K562 (cell line): ENCODE data around the gene AIFM3. TPM values are rescaled to one million over a fixed set of nuclear protein-coding genes. Genes with fewer than 3 reads are reported as not detected.

ENCODE experiments used
- ARID2 ChIP-seq: fragments of 450-650 bp; IDR thresholded peaks from 2 replicates; pipeline ENCODE4 v1.6.1; 2017; ENCODE audit warnings: antibody characterized with exemption, mild to moderate bottlenecking
- ARID4B ChIP-seq: sonication (generic); formaldehyde crosslinking; IDR thresholded peaks from 2 replicates; pipeline ENCODE4 v1.8.0; 2022; ENCODE audit warnings: mild to moderate bottlenecking, missing genetic modification reagents
- ATF2 ChIP-seq: sonication (generic); formaldehyde crosslinking; IDR thresholded peaks from 2 replicates; pipeline ENCODE4 v1.8.1; 2022; ENCODE audit warnings: missing genetic modification reagents
- CBX1 ChIP-seq: sonication (generic); IDR thresholded peaks from 2 replicates; pipeline ENCODE4 v1.6.1; 2016; ENCODE audit warnings: antibody characterized with exemption, low read depth, mild to moderate bottlenecking
- MCM2 ChIP-seq: fragments of 450-650 bp; IDR thresholded peaks from 2 replicates; pipeline ENCODE4 v1.6.1; 2017; ENCODE audit warnings: low read depth, mild to moderate bottlenecking
- MTA3 ChIP-seq: fragments of 450-650 bp; formaldehyde crosslinking; IDR thresholded peaks from 2 replicates; pipeline ENCODE4 v1.6.1; 2017; ENCODE audit warnings: mild to moderate bottlenecking, borderline replicate concordance
- NCOA2 ChIP-seq, 2 experiments: fragments of 450-650 bp; IDR thresholded peaks; 2 replicates each; pipeline ENCODE4 v1.6.1; 2018; ENCODE audit warnings: mild to moderate bottlenecking in 2 of 2, moderate library complexity in 1 of 2; ENCODE audit not compliant: partially characterized antibody in 2 of 2
- SMARCC2 ChIP-seq: fragments of 450-650 bp; IDR thresholded peaks from 2 replicates; pipeline ENCODE4 v1.6.1; 2017; ENCODE audit warnings: antibody characterized with exemption, moderate library complexity, mild to moderate bottlenecking, low read depth
- SRF ChIP-seq, 2 experiments: fragments of 250-450, 450-650 bp in 1 of 2; sonication (Bioruptor Pico) in 1 of 2; sonication (generic) in 1 of 2; formaldehyde crosslinking; IDR thresholded peaks; 2 replicates each; pipeline versions ENCODE4 v1.5.0 to v1.5.1; 2020 to 2022; ENCODE audit warnings: mild to moderate bottlenecking in 1 of 2, missing genetic modification reagents in 1 of 2
- SRSF1 ChIP-seq: fragments of 200-400 bp; formaldehyde crosslinking; IDR thresholded peaks from 2 replicates; pipeline ENCODE4 v1.6.1; 2017; ENCODE audit warnings: mild to moderate bottlenecking, low read depth, low read length, moderate library complexity
- TBL1XR1 ChIP-seq, 2 experiments: IDR thresholded peaks; 2 replicates each; pipeline ENCODE4 v1.6.1; 2012; ENCODE audit warnings: improper control_type of control experiment in 2 of 2, low read length in 2 of 2, mild to moderate bottlenecking in 1 of 2
- ZNF592 ChIP-seq: fragments of 450-650 bp; IDR thresholded peaks from 2 replicates; pipeline ENCODE4 v1.6.1; 2017; ENCODE audit warnings: antibody characterized with exemption, mild to moderate bottlenecking
- ZNF696 ChIP-seq: fragments of 250-450 bp; sonication (Bioruptor Pico); conservative IDR thresholded peaks from 2 replicates; pipeline ENCODE4 v1.4.0; 2020; ENCODE audit warnings: mild to moderate bottlenecking, moderate library complexity
- ZNF740 ChIP-seq, 3 experiments: fragments of 200-800 bp in 1 of 3; sonication (Bioruptor generic) in 1 of 3; sonication (generic) in 1 of 3; formaldehyde crosslinking in 1 of 3; IDR thresholded peaks; 2 replicates each; pipeline versions ENCODE4 v1.6.1 to v1.8.0; 2016 to 2022; ENCODE audit warnings: mild to moderate bottlenecking in 2 of 3, missing compliant biosample characterization in 2 of 3, missing genetic modification characterization in 2 of 3, missing genetic modification reagents in 1 of 3
- ZSCAN29 ChIP-seq: fragments of 450-650 bp; IDR thresholded peaks from 2 replicates; pipeline ENCODE4 v1.6.1; 2017
- polyA plus RNA-seq, 8 experiments: library from polyadenylated mRNA; depleted of rRNA in 4 of 8; stranded (reverse) in 5 of 8; unstranded in 3 of 8; fragments of >200 nt; fragmentation: Nextera tagmentation in 2 of 8; fragmentation: Illumina TruSeq in 1 of 8; extraction: Ambion mirVana in 2 of 8; extraction: Trizol in 1 of 8; gene quantifications; 2 replicates each; pipeline versions ENCODE4 v1.2.1 to v1.2.3, GENCODE V29; 2011 to 2014; ENCODE audit warnings: inconsistent platforms in 1 of 8, missing spikeins in 1 of 8
- total RNA-seq, 7 experiments: library from RNA; depleted of rRNA in 6 of 7; stranded (reverse); fragments of >200 nt in 6 of 7; fragmentation: Illumina TruSeq in 2 of 7; extraction: Trizol in 2 of 7; gene quantifications; 2 replicates each; pipeline versions ENCODE4 v1.2.1 to v1.2.3, GENCODE V29; 2011 to 2021; ENCODE audit warnings: low replicate concordance in 1 of 7

AIFM3 gene
- total and polyA plus RNA-seq, 9 of the 15 experiments (the other 6 are each of a cell fraction or from before 2014, with no cell fraction given), result 0.03 to 0.20 (median 0.07) TPM; not detected in 1

- TF ChIP-seq ATF2 (CRISPR knock-in tag), result no peak
- TF ChIP-seq MCM2, result no peak
- TF ChIP-seq NCOA2 (IDR thresholded peaks at IDR 0.05; ENCODE audit: partially characterized antibody in 2 of 2), result no peak
- TF ChIP-seq CBX1, result no peak
- no peak for TF ChIP-seq ZSCAN29
- TF ChIP-seq ZNF592, result no peak
- TF ChIP-seq TBL1XR1 (IDR thresholded peaks at IDR 0.05; ENCODE audit: low read length in 2 of 2), result 0 out of 4 replicates have a peak, but pooled peaks of 1 of the 2 experiments have one; percentile 5
- no peak for TF ChIP-seq ARID2
- no peak for TF ChIP-seq SMARCC2
- no peak; the same call in 1 of the 2 replicates for TF ChIP-seq ARID4B (CRISPR knock-in tag)
- TF ChIP-seq SRF (CRISPR knock-in tag; IDR thresholded peaks at IDR 0.05), result no peak
- no peak for TF ChIP-seq MTA3
- 0 out of 2 replicates have a peak, but pooled peaks have one; percentile 39 for TF ChIP-seq ZNF740 (CRISPR knock-in tag; IDR thresholded peaks at IDR 0.05)
- TF ChIP-seq ZNF740 (tag; IDR thresholded peaks at IDR 0.05), result no peak
- no peak for TF ChIP-seq ZNF696 (CRISPR knock-in tag)
- no peak for TF ChIP-seq SRSF1
Observed at GRCh38 chr22:20968281-20968977, 1.4 kb downstream of the AIFM3 start (continued).
